Stimulated activated CD8-positive, alpha-beta memory T cell treated with anti-CD3 and anti-CD28 coated beads, Interleukin-2, amount 100 ng/mL, for 1 hour (primary cell): Measurements from ENCODE around the gene TNFRSF4.

Source experiments
- DNase-seq, 2 donors: peaks; one replicate each; pipeline ENCODE4 v3.0.0-alpha.2; 2020; ENCODE audit warnings: low read depth in 2 of 2

The TNFRSF4 gene

DNA sequence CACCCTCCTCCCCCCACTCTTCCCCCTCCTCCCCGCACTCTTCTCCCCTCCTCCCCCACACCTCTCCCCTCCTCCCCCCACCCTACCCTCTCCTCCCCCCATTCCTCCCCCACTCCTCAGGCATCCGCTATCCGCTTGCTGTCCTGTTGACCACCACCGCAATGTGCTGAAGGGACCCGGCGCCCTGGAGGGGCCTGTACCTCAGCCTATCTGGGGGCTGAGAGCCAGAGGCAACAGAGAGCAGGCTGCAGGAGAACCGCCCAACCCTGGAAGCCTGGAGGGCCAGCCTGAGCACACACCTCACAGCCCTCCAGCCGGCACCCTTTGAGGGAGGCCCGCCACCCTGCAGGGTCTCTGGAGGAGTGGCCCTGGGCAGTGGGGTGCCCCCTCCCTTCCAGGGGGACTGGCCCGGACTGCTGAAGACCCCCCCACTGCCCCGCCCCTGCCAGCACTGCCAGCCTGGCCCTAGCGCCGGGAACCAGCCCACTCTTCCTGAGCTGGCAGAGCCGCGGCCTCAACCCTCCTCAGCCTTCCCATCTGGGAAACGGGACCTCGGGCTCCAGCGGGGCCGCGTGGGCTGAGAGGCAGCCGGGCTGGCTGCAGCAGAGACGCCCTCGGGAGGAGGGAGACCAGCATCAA lies 31.3 kb upstream of the TNFRSF4 start:
- no peak for DNase-seq

- DNase-seq: no peak
Observed at GRCh38 chr1:1244192-1244811, 30.3 kb upstream of the TNFRSF4 start.

DNA sequence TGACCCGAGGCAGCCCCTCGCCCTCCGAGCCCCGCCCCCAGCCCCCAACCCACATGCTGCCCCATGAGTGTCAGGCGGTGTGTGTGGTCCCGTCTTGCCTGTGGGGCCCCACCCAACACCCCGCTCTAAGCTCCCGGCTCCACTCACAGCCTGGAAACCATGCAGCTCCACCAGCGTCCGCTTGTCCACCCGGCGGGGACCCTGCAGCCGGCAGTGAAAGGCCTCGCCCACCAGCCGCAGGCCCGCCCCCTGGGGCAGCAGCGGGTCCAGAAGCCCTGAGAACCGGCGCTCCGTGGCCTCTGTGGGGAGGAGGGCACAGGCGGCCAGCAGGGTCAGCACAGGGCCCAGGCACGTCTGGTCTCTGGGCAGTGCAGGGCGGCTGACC lies 29.8 kb upstream of the TNFRSF4 start:
- DNase-seq: no peak

GRCh38 chr1:1243266-1243660 lies 29.3 kb upstream of the TNFRSF4 start:
- DNase-seq: no peak

DNA sequence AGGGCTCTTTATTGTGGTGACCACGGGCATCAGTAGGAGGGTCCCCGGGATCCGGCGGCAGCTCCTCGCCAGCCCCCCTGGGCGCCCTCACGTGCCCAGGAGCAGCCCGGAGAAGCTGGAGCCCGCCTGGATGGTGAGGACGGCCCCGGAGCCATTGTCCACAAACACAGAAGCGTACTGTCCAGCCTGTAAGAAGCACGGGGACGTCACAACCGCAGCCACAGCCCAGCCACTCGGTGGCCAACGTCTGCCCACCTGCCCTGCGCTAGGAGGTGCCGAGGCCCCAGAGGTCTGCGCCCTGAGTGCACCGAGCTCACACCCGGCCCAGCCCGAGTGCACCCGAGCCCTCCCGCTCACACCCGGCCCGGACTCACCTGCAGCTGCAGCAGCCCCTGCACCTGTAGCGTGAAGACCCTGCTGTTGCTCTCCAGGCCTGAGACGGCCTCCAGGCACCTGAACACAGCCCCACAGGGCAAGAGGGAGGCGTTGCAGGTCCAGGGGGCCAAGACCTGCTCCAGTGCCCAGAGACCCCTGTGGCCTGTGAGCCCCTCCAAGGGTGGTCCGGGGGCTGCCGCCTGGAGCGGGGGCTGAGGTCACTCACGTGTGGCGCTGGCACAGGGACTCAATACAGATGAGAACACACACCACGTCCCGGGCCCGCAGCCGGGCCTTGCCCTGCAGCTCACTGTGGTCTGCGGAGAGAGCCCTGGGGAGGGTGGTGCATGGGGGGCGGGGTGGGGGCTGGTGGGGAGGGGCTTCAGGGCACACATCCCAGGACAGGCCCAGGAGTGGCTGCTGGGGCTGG lies 28.7 kb upstream of the TNFRSF4 start:
- DNase-seq: no peak

DNA sequence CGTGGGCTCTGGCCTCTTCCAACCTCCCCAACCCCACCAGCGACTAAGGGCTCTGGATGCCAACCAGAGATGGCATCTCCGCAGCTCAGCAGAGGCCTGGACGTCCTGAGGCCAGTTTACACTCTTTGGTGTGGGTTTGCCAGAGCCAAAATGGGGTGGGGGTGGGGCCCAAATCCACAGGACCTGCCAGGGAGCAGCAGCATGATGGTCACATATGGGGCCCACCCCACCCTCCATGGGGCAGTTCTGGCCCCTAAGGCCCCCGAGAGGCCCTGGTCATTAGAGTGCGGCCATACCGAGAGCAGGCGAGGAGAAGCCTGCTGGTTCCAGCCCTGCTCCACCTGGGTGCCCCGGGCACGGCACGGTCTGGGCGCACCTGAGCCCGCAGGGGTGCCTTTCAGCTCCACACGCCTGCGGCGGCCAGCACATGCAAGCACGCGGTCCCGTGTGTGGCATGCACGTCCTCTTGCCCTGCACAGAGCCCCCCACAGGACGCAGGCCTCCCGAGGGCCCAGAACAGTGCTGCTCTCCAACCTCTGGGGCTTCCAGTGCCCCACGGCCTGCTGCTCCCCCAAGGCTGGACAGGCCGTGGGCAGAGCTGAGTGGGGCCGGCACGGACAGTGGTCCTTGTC lies 27.8 kb upstream of the TNFRSF4 start:
- no peak for DNase-seq

DNA sequence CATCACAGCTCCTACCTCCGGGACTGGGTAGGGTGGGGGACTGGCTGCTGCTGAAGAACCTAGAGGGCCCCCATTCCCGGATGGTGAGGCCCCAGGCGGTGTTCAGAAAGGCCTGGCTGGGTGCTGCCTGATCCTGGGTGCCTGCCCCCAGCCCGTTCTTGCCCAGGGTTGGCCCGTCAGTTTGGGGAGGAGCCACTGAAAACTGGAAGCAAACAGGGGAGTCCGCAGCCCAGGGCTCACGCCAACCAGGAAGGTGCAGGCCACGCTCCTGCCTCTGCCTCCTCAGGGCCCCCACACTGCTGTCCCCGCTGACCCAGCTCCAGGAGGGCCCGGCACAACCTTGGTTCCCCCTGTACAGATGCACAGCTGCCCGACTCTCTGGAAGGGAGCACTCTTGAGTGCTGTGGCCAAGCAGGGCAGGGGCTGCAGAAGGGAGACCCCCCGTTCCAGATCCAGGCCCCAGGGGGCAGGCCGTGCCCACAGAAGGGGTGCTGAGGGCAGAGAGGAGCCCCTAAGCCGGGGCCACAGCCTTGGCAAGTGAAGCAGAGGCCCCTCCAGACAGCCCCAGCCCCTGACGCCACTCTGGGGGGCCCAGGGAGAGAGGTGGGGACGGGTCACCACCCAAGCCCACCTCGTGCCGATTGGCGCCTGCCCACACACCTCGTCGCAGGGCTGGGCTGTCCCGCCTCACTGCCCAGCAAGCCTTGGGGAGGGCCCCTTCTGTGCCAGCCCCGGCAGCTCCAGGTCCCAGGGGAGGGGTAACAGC lies 27.1 kb upstream of the TNFRSF4 start:
- DNase-seq: no peak

GRCh38 chr1:1240348-1240732 lies 26.4 kb upstream of the TNFRSF4 start:
- DNase-seq: no peak

DNA sequence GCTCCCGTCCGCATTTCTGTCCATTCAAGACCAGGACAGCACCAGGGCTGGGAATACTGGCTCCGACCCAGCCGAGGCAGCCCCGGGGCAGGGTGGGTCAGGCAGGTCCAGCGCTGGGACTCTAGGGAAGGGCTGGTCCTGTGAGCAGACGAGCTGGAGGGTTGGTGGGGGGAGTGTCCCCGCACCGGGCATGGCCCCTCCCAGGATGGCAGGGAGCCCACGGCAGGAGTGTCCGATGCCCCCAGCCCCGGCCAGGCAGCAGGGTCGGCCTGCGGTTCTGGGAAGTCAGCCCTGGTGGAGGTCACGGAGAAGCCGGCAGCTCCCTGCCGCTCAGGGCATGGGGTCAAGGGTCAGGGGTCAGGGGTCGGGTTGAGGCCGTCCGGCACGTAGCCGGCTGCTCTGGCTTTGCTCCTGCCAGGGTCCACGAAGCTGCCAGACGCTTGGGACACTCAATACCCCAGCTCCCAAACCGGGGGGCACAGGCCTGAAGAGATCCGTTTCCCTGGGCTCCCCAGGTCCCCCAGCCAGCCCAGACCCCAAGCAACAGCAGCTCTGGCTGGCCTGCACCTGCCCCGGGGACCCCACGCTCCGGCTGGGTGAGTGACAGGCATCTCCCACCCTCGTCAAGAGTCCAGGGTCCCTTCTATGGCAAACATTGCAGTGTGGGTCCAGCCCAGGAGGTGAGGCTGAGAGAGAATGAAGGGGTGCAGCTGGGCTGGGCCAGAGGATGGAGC lies 25.8 kb upstream of the TNFRSF4 start:
- DNase-seq: no peak

DNA sequence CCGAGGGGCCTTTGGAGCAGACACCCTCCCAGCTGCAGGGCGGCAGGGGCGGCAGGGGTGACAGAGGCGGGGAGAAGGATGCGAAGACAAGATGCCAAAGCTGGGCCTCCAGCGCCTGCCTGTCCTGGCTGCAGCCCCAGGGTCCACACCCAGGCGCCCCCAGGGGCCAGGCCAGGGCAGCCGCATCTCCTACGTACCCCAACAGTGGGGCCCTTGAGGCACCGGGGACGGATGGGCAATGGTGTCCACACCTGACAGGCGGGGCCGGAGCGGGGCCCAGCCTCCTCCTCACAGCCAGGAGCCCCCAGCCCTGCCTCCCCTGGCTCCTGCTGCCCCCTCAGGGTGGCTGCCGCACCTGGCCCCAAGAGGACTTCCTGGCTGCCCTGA lies 25.3 kb upstream of the TNFRSF4 start:
- DNase-seq: no peak

GRCh38 chr1:1238702-1239178 lies 24.8 kb upstream of the TNFRSF4 start:
- DNase-seq: no peak

DNA sequence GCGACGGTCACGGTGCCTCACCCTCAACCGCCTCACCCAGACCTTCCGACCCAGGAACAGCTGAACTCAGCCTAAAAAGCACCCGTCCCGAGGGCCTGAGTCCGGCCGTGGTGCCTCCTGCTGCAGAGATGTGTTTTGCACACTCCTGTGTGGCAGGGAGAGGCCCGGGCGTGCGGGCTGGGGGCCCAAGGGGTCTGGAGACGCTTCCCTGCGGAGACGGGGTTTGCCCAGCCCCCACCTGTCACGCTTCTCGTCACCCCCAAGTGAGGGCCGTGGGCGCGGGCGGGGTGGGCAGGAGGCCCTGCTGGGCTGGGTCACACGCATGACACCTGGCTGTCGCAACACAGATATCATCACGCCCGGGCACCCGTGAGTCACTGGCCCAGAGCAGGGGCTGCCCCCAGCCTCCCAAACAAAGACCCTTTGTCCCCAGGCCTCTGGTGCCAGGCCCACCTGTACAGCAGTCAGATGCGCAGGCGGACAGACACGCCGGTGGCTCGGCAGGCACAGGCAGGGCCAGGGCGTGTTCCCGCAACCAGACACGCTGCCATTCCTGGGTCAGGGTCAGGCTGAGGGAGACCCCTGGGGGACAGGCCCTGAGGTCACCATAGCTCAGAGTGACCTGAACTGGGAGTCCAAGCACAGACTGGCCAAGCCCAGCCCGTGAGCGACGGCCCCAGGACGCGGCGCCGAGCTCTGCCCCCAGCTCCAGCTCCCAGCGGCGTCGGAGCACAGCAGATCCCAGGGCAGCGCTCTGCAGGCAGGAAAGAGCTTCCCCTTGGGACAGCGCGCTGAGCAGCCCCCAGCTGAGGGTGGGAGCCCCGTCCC lies 24.1 kb upstream of the TNFRSF4 start:
- no peak for DNase-seq

DNA sequence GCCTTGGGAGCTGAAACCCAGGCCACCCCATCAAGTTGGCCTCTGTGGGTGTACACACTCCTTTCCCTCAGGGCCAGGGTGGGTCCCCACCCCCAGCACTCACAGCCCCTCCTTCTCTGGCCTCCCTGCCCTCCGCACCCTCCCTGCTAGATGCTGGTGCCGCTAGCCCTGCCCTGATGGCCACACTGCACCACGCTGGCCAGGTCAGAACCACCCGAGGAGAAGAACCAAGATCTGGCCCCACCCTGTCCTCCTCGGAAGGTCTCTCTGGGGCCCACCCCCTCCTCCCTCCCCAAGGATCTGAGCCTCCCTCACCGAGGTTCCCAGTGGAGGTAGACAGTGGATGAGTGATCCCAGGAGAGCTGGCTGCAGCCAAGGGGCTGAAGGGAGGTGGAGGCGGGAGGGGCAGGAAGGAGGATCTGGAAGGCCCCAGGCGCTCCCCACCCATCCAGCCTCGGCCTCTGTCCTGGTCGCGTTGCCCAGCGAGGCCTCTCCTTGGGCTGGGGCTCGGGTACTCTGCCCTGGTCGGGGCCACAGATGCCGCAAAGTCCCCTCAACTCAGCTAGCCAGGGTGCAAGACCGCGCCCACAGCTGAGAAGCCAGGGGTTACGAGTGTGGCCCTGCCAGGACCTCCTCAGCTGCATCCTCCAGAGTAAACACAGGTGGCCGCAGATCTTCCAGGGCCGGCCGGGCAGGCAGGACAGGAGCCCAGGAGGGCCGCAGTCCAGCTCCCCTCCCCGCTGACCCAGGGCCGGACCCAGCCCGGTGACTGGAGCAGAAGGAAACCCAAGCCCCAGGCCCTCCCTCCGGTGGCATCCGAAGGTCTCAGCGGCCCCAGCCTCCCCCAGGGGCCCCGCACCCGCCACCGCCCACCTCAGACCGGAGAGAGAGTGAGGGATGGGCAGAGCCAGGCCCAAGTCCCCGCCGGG lies 23.3 kb upstream of the TNFRSF4 start:
- DNase-seq: no peak

DNA sequence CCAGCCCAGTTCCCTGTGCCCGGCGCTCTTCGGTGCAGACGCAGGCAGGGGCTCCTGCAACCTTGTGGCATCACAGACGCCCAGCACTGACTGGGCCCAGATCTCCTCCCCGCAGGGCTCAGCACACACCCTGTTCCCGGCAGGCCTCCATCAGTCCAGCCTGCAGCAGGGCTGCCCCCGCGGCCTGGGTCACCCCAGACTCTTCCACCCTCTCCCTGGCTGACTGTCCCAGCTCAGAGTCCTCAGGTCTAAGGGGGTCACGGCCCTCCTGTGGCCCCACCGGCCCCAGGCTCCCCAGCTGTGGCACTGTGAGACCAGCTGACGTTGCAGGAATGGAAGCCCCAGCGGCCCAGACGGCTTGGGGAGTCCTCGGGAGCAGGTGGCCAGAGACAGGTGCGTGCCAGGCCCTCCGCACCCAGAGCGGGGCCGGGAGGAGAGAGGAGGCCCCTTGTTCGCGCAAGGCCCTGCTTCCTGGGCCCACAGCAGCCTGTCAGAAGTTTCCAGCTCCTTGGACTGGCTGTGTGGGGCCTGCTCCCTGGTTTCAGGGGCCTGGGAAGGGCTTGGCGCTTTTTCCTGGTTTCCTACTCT lies 22.3 kb upstream of the TNFRSF4 start:
- no peak for DNase-seq

DNA sequence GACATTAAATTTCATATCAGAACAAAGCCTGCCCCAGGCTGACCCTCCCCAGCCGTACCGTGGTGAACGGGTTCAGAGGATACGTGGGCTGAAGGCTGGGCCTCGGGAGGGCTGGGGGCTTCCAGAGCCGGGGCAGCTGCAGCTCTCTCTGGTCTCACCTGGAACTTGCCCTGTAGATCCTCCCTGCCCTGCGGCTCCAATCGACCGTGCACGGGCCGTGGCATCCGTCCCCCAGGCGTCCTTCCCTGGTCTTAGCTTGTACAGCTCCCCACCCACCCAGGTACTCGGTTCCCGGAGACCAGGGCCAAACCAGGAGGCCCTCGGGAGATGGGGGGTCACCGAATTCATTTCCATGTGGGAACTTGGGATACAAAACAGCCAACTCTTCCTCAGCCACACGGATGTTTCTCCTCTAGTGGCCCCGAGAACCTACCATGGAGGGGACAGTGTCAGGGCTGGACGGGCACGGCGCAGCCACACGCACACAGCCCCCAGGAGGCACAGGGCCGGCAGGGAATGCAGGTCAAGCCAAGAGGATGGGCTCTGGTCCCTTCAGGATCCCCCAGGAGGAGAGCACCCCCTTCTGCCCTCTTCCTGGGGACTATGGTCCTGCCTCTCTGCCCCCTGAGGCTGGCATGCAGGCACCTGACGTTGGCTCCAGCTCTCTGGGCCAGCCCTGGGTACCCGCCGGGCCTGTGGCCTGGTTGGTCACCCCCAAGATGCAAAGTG lies 21.2 kb upstream of the TNFRSF4 start:
- no peak for DNase-seq

DNA sequence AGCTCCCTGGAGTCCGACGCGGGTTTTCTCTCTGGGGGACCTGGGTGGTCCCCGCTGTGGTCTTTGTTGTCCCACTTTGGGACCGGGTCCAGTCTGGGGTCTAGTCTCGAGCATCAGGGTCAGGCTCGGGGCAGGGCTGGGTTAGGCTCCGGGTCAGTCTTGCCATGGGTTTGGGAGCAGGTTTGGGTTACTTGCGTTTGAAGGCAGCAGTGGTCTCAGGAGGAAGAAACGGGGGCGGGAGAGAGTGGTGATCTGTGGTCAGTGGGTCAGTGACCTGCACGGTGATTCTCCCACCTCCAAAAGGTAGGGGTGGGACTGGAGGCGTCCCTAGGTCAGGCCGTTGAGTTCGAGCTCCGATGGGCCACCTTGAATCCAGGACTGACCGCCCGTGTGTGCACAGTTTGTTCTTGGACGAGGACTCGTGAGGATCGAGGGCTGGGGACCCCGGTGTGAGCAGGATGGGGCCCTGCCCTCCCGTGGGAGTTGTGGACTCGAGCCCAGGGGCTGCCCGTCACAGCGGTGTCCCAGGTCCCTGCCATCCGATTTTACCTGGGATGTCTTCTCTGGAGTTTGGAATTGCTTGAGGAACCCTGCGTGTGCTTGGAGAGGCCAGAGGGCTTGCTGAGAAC lies 20.3 kb upstream of the TNFRSF4 start:
- DNase-seq: no peak

DNA sequence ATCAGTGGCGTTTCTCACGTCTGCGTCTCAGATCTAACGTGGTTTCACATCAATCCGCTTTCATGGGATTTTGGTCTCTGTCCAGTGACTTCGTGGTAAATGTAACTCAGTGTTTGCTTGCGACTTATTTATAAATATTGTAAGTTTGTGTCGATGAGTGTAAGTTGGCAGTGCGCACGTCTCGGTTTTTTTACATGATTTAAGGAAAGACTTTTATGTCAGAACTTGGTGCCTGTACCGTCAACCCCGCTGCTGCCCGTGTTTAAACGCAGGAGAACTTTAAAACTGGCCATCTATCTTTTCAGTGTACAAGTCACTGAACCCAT lies 19.6 kb upstream of the TNFRSF4 start:
- no peak for DNase-seq
